ENCODE results near the gene CNOT9. TPM values are rescaled to one million over a fixed set of nuclear protein-coding genes. Genes with fewer than 3 reads are reported as not detected.

Gene CNOT9
- total RNA-seq, 1 experiment from 2014 or later = 59.9 TPM

GRCh38 chr2:218623366-218623705 is 54.7 kb downstream of the CNOT9 start:
- H3K9me3 Mint-ChIP-seq (ENCODE audit: unreplicated experiment) = no peaks in the 10 kb centered on the region
- POLR2A ChIA-PET = no interaction called here
- CTCF ChIA-PET = no interaction called here
- no peak overlapping the region for H3K4me3 Mint-ChIP-seq (ENCODE audit: unreplicated experiment)
- Histone ChIP-seq H3K36me3 (ENCODE audit: control insufficient read depth, insufficient read depth, low read length) (no peaks in the 10 kb centered on the region), H3K4me3 (ENCODE audit: low read depth, low read length) (no peak overlapping the region), H3K9me3 (no peaks in the 10 kb centered on the region), H3K4me1 (no peaks in the 10 kb centered on the region), H3K27me3 (replicated peaks; ENCODE audit: control insufficient read depth, insufficient read depth, low read length) (no peaks in the 10 kb centered on the region)
- no peak for TF ChIP-seq CTCF (IDR thresholded peaks at IDR 0.05; ENCODE audit: insufficient read depth in 1 of 2, low read depth in 1 of 2, low read length in 1 of 2, severe bottlenecking in 1 of 2, unreplicated experiment in 1 of 2)
- no peak overlapping the region for H3K27ac Mint-ChIP-seq (ENCODE audit: unreplicated experiment)
- H3K27me3 Mint-ChIP-seq (ENCODE audit: insufficient read depth, unreplicated experiment) = no peaks in the 10 kb centered on the region
- H3K36me3 Mint-ChIP-seq (ENCODE audit: insufficient read depth, unreplicated experiment) = no peaks in the 10 kb centered on the region
- intact Hi-C loops (cut with micrococcal nuclease; ENCODE audit: unreplicated experiment) = no loop called here
- BruUV-seq (replicated peaks) = no TSS peak
- DNase-seq = no peak
- H3K4me1 Mint-ChIP-seq (ENCODE audit: low read depth, unreplicated experiment) = no peaks in the 10 kb centered on the region

GRCh38 chr2:218626369-218626768 is 57.7 kb downstream of the CNOT9 start:
- POLR2A ChIA-PET = no interaction called here
- no peak for TF ChIP-seq CTCF (IDR thresholded peaks at IDR 0.05; ENCODE audit: insufficient read depth in 1 of 2, low read depth in 1 of 2, low read length in 1 of 2, severe bottlenecking in 1 of 2, unreplicated experiment in 1 of 2)

GRCh38 chr2:218627939-218628338 is 59.3 kb downstream of the CNOT9 start:
- H3K9me3 ChIP-seq = no peaks in the 10 kb centered on the region
- H3K4me1 ChIP-seq = no peaks in the 10 kb centered on the region
- no peak overlapping the region for H3K4me3 ChIP-seq (ENCODE audit: low read depth, low read length)
- Mint-ChIP-seq H3K36me3 (ENCODE audit: insufficient read depth, unreplicated experiment) (no peaks in the 10 kb centered on the region), H3K4me3 (ENCODE audit: unreplicated experiment) (no peak overlapping the region), H3K27ac (ENCODE audit: unreplicated experiment) (no peak overlapping the region), H3K4me1 (ENCODE audit: low read depth, unreplicated experiment) (no peaks in the 10 kb centered on the region), H3K27me3 (ENCODE audit: insufficient read depth, unreplicated experiment) (no peaks in the 10 kb centered on the region), H3K9me3 (ENCODE audit: unreplicated experiment) (no peaks in the 10 kb centered on the region)
- BruUV-seq (replicated peaks) = no TSS peak
- H3K27me3 ChIP-seq (replicated peaks; ENCODE audit: control insufficient read depth, insufficient read depth, low read length) = no peaks in the 10 kb centered on the region
- no peaks in the 10 kb centered on the region for H3K36me3 ChIP-seq (ENCODE audit: control insufficient read depth, insufficient read depth, low read length)
- intact Hi-C loops (cut with micrococcal nuclease; ENCODE audit: unreplicated experiment) = no loop called here
- no peak for TF ChIP-seq CTCF (IDR thresholded peaks at IDR 0.05; ENCODE audit: insufficient read depth in 1 of 2, low read depth in 1 of 2, low read length in 1 of 2, severe bottlenecking in 1 of 2, unreplicated experiment in 1 of 2)
- DNase-seq = no peak
- POLR2A ChIA-PET = interaction anchor here (1.2 kb wide), 1 partner anchor 37 kb away, joined by 3 read pairs; no protein-coding TSS in a partner anchor
- CTCF ChIA-PET = no interaction called here

More at GRCh38 chr2:218626369-218626768, 57.7 kb downstream of the CNOT9 start:
- Mint-ChIP-seq H3K36me3 (ENCODE audit: insufficient read depth, unreplicated experiment) (no peaks in the 10 kb centered on the region), H3K4me1 (ENCODE audit: low read depth, unreplicated experiment) (no peaks in the 10 kb centered on the region), H3K27ac (ENCODE audit: unreplicated experiment) (no peak overlapping the region), H3K27me3 (ENCODE audit: insufficient read depth, unreplicated experiment) (no peaks in the 10 kb centered on the region), H3K9me3 (ENCODE audit: unreplicated experiment) (no peaks in the 10 kb centered on the region), H3K4me3 (ENCODE audit: unreplicated experiment) (no peak overlapping the region)
- Histone ChIP-seq H3K27me3 (replicated peaks; ENCODE audit: control insufficient read depth, insufficient read depth, low read length) (no peaks in the 10 kb centered on the region), H3K4me1 (no peaks in the 10 kb centered on the region), H3K9me3 (no peaks in the 10 kb centered on the region), H3K4me3 (ENCODE audit: low read depth, low read length) (no peak overlapping the region), H3K36me3 (ENCODE audit: control insufficient read depth, insufficient read depth, low read length) (no peaks in the 10 kb centered on the region)
- CTCF ChIA-PET = interaction anchor here (0.7 kb wide), 1 partner anchor 303 kb away, joined by 3 read pairs; no protein-coding TSS in a partner anchor
- BruUV-seq (replicated peaks) = no TSS peak
- intact Hi-C loops (cut with micrococcal nuclease; ENCODE audit: unreplicated experiment) = no loop called here
- no peak for DNase-seq
